Neural cell (in vitro differentiated cells): Measurements from ENCODE around the gene TEDC2.

ENCODE experiments used
- EP300 ChIP-seq: fragments of 450-650 bp; conservative IDR thresholded peaks from 2 replicates; pipeline ENCODE4 v1.6.1; 2014; ENCODE audit warnings: antibody characterized with exemption, mild to moderate bottlenecking, moderate library complexity; ENCODE audit not compliant: poor library complexity, severe bottlenecking
- EZH2 ChIP-seq: fragments of 200-600, 300-800 bp; shearing (Covaris generic), sonication (generic); IDR thresholded peaks from 2 replicates; pipeline ENCODE4 v1.6.1; 2014; ENCODE audit warnings: antibody characterized with exemption, low read length, borderline replicate concordance, mild to moderate bottlenecking; ENCODE audit not compliant: insufficient read depth, poor library complexity, severe bottlenecking
- MXI1 ChIP-seq: fragments of 450-650 bp; conservative IDR thresholded peaks from 2 replicates; pipeline ENCODE4 v1.6.1; 2014; ENCODE audit warnings: antibody characterized with exemption, mild to moderate bottlenecking; ENCODE audit not compliant: poor library complexity, severe bottlenecking
- POLR2AphosphoS5 ChIP-seq: IDR thresholded peaks from 2 replicates; pipeline ENCODE4 v1.6.1; 2012
- RAD21 ChIP-seq: fragments of 450-650 bp; conservative IDR thresholded peaks from 2 replicates; pipeline ENCODE4 v1.6.1; 2014; ENCODE audit warnings: antibody characterized with exemption, mild to moderate bottlenecking, moderate library complexity
- SMC3 ChIP-seq: fragments of 450-650 bp; conservative IDR thresholded peaks from 2 replicates; pipeline ENCODE4 v1.6.1; 2014; ENCODE audit warnings: antibody characterized with exemption, mild to moderate bottlenecking, moderate library complexity; ENCODE audit not compliant: poor library complexity
- TAF1 ChIP-seq: IDR thresholded peaks from 2 replicates; pipeline ENCODE4 v1.6.1; 2012; ENCODE audit warnings: low read depth
- TF ChIP-seq, protein P1 (sequence below): fragments of 450-650 bp; IDR thresholded peaks from 2 replicates; pipeline ENCODE4 v1.5.1; 2014; ENCODE audit warnings: antibody characterized with exemption, mild to moderate bottlenecking, moderate library complexity; ENCODE audit not compliant: poor library complexity, severe bottlenecking
- TF ChIP-seq, protein P2 (sequence below): IDR thresholded peaks from 2 replicates; pipeline ENCODE4 v1.6.1; 2012; ENCODE audit warnings: borderline replicate concordance

DNA sequence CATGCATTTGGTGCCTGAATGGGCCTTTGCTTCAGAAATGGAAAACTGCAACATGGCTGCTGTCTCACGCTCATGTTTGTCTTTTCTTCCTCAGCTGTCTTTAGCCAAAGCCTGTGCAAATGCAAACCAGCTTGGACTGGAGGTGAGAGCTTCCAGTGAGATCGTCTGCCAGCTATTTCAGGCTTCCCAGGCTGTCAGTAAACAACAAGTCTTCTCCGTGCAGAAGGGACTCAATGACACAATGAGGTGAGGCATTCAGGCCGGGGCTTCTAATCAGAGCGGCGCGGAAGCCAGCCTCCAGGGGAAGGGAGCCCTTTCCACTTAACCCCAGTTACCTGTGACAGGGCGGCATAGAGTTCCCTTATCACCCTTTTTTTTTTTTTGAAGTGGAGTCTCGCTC lies 16.4 kb upstream of the TEDC2 start:
- TF ChIP-seq, protein P1, sequence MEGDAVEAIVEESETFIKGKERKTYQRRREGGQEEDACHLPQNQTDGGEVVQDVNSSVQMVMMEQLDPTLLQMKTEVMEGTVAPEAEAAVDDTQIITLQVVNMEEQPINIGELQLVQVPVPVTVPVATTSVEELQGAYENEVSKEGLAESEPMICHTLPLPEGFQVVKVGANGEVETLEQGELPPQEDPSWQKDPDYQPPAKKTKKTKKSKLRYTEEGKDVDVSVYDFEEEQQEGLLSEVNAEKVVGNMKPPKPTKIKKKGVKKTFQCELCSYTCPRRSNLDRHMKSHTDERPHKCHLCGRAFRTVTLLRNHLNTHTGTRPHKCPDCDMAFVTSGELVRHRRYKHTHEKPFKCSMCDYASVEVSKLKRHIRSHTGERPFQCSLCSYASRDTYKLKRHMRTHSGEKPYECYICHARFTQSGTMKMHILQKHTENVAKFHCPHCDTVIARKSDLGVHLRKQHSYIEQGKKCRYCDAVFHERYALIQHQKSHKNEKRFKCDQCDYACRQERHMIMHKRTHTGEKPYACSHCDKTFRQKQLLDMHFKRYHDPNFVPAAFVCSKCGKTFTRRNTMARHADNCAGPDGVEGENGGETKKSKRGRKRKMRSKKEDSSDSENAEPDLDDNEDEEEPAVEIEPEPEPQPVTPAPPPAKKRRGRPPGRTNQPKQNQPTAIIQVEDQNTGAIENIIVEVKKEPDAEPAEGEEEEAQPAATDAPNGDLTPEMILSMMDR, result no peak
- TF ChIP-seq TAF1 (no peak), POLR2AphosphoS5 (no peak), SMC3 (no peak), RAD21 (no peak), MXI1 (no peak), EZH2 (no peak), EP300 (no peak)
- TF ChIP-seq, protein P2, sequence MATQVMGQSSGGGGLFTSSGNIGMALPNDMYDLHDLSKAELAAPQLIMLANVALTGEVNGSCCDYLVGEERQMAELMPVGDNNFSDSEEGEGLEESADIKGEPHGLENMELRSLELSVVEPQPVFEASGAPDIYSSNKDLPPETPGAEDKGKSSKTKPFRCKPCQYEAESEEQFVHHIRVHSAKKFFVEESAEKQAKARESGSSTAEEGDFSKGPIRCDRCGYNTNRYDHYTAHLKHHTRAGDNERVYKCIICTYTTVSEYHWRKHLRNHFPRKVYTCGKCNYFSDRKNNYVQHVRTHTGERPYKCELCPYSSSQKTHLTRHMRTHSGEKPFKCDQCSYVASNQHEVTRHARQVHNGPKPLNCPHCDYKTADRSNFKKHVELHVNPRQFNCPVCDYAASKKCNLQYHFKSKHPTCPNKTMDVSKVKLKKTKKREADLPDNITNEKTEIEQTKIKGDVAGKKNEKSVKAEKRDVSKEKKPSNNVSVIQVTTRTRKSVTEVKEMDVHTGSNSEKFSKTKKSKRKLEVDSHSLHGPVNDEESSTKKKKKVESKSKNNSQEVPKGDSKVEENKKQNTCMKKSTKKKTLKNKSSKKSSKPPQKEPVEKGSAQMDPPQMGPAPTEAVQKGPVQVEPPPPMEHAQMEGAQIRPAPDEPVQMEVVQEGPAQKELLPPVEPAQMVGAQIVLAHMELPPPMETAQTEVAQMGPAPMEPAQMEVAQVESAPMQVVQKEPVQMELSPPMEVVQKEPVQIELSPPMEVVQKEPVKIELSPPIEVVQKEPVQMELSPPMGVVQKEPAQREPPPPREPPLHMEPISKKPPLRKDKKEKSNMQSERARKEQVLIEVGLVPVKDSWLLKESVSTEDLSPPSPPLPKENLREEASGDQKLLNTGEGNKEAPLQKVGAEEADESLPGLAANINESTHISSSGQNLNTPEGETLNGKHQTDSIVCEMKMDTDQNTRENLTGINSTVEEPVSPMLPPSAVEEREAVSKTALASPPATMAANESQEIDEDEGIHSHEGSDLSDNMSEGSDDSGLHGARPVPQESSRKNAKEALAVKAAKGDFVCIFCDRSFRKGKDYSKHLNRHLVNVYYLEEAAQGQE, result no peak
